ENCODE data around the gene NFRKB.

DNA sequence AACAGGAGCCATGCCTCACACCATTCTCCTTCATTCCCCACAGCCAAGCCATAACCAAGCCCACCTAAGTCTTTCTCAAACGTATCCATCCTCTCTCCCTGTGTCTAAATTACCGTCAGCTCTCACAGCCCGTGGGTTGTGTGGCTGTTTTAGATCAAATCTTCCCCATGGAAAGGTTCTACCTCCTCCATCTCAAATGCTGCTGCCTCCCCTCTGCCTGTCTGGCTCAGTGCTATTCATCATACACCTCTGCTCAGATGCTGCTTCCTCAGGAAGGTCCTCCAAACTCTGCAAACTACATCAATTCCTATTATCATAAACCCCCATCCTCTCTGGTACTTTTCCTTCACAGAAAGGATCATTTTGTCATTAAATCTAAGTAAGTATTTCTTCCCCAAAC, 15.1 kb downstream of the NFRKB start:
- TF ChIP-seq RAD21 (conservative IDR thresholded peaks at IDR 0.05) (no peak), EZH2 (IDR thresholded peaks at IDR 0.05; ENCODE audit: borderline replicate concordance, insufficient read depth, low read length, poor library complexity, severe bottlenecking) (no peak), POLR2AphosphoS5 (IDR thresholded peaks at IDR 0.05) (no peak), EP300 (conservative IDR thresholded peaks at IDR 0.05; ENCODE audit: poor library complexity, severe bottlenecking) (no peak), TAF1 (IDR thresholded peaks at IDR 0.05; ENCODE audit: low read depth) (no peak)
- TF ChIP-seq, protein P1, sequence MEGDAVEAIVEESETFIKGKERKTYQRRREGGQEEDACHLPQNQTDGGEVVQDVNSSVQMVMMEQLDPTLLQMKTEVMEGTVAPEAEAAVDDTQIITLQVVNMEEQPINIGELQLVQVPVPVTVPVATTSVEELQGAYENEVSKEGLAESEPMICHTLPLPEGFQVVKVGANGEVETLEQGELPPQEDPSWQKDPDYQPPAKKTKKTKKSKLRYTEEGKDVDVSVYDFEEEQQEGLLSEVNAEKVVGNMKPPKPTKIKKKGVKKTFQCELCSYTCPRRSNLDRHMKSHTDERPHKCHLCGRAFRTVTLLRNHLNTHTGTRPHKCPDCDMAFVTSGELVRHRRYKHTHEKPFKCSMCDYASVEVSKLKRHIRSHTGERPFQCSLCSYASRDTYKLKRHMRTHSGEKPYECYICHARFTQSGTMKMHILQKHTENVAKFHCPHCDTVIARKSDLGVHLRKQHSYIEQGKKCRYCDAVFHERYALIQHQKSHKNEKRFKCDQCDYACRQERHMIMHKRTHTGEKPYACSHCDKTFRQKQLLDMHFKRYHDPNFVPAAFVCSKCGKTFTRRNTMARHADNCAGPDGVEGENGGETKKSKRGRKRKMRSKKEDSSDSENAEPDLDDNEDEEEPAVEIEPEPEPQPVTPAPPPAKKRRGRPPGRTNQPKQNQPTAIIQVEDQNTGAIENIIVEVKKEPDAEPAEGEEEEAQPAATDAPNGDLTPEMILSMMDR (IDR thresholded peaks at IDR 0.05; ENCODE audit: poor library complexity, severe bottlenecking) = no peak
- TF ChIP-seq, protein P2, sequence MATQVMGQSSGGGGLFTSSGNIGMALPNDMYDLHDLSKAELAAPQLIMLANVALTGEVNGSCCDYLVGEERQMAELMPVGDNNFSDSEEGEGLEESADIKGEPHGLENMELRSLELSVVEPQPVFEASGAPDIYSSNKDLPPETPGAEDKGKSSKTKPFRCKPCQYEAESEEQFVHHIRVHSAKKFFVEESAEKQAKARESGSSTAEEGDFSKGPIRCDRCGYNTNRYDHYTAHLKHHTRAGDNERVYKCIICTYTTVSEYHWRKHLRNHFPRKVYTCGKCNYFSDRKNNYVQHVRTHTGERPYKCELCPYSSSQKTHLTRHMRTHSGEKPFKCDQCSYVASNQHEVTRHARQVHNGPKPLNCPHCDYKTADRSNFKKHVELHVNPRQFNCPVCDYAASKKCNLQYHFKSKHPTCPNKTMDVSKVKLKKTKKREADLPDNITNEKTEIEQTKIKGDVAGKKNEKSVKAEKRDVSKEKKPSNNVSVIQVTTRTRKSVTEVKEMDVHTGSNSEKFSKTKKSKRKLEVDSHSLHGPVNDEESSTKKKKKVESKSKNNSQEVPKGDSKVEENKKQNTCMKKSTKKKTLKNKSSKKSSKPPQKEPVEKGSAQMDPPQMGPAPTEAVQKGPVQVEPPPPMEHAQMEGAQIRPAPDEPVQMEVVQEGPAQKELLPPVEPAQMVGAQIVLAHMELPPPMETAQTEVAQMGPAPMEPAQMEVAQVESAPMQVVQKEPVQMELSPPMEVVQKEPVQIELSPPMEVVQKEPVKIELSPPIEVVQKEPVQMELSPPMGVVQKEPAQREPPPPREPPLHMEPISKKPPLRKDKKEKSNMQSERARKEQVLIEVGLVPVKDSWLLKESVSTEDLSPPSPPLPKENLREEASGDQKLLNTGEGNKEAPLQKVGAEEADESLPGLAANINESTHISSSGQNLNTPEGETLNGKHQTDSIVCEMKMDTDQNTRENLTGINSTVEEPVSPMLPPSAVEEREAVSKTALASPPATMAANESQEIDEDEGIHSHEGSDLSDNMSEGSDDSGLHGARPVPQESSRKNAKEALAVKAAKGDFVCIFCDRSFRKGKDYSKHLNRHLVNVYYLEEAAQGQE (IDR thresholded peaks at IDR 0.05; ENCODE audit: borderline replicate concordance) = no peak
